GM18951 (cell line): ENCODE data around the gene CCDC24.

Source experiments
- POLR2A ChIP-seq: IDR thresholded peaks from 4 replicates; pipeline ENCODE4 v1.6.1; 2011; ENCODE audit warnings: mild to moderate bottlenecking; ENCODE audit not compliant: insufficient read length, insufficient read depth; ENCODE audit errors: extremely low read depth
- in situ Hi-C: fragments of 300-500 bp; cut with MboI; formaldehyde crosslinking; loops from one replicate; pipeline ENCODE4 v1.12.0; 2022; ENCODE audit warnings: low sequenced_read_pairs, mixed read lengths, inconsistent platforms; ENCODE audit not compliant: unreplicated experiment

CCDC24 gene

GRCh38 chr1:43980255-43981134 lies 10.9 kb upstream of the CCDC24 start:
- in situ Hi-C loops = no loop called here
- TF ChIP-seq POLR2A = no peak

- in situ Hi-C loops = no loop called here
- TF ChIP-seq POLR2A = no peak
Measured at GRCh38 chr1:43981135-43981491, 10.3 kb upstream of the CCDC24 start.

GRCh38 chr1:43981636-43982035 lies 9.8 kb upstream of the CCDC24 start:
- in situ Hi-C loops = no loop called here
- no peak for TF ChIP-seq POLR2A

- no peak for TF ChIP-seq POLR2A
- in situ Hi-C loops = no loop called here
Measured at GRCh38 chr1:43982241-43982640, 9.2 kb upstream of the CCDC24 start.

GRCh38 chr1:43982808-43983207 lies 8.6 kb upstream of the CCDC24 start:
- in situ Hi-C loops = no loop called here

GRCh38 chr1:43983253-43983899 lies 8.0 kb upstream of the CCDC24 start:
- in situ Hi-C loops = no loop called here
- no peak for TF ChIP-seq POLR2A

More at GRCh38 chr1:43982808-43983207, 8.6 kb upstream of the CCDC24 start:
- no peak for TF ChIP-seq POLR2A

GRCh38 chr1:43984855-43985254 lies 6.5 kb upstream of the CCDC24 start:
- in situ Hi-C loops = no loop called here

GRCh38 chr1:43985984-43986595 lies 5.3 kb upstream of the CCDC24 start:
- TF ChIP-seq POLR2A = no peak
- in situ Hi-C loops = no loop called here

More at GRCh38 chr1:43984855-43985254, 6.5 kb upstream of the CCDC24 start:
- TF ChIP-seq POLR2A = no peak

GRCh38 chr1:43986712-43987111 lies 4.7 kb upstream of the CCDC24 start:
- TF ChIP-seq POLR2A = no peak
- in situ Hi-C loops = no loop called here

- in situ Hi-C loops = no loop called here
- TF ChIP-seq POLR2A = no peak
Measured at GRCh38 chr1:43987159-43987902, 4.1 kb upstream of the CCDC24 start.

GRCh38 chr1:43990271-43991199 lies 864 bp upstream of the CCDC24 start:
- in situ Hi-C loops = no loop called here
- no peak for TF ChIP-seq POLR2A

GRCh38 chr1:43991200-43991475 lies 261 bp upstream of the CCDC24 start:
- in situ Hi-C loops = no loop called here
- TF ChIP-seq POLR2A = no peak
